Liver (tissue), 9 donors: Measurements from ENCODE around the gene KTN1. TPM values are rescaled to one million over a fixed set of nuclear protein-coding genes. Genes with fewer than 3 reads are reported as not detected.

Experiments used
- DNase-seq: peaks from one replicate; pipeline ENCODE4 v3.0.0-alpha.2; 2017; ENCODE audit warnings: low spot score
- H3K27ac ChIP-seq, 2 donors: one replicate each; pipeline ENCODE4 v1.7.0; 2013; ENCODE audit warnings: inconsistent platforms in 2 of 2, low read length in 2 of 2, control low read depth in 1 of 2, low read depth in 1 of 2, mild to moderate bottlenecking in 1 of 2
- H3K27me3 ChIP-seq, 4 donors: one replicate each; pipeline versions ENCODE4 v1.6.1 to v1.7.0; 2013; ENCODE audit warnings: low read length in 3 of 4, inconsistent platforms in 1 of 4, mild to moderate bottlenecking in 1 of 4, moderate library complexity in 1 of 4; ENCODE audit not compliant: control insufficient read depth in 4 of 4, insufficient read depth in 4 of 4
- H3K36me3 ChIP-seq, 4 donors: one replicate each; pipeline versions ENCODE4 v1.6.1 to v1.7.0; 2013; ENCODE audit warnings: low read length in 3 of 4, mild to moderate bottlenecking in 3 of 4, low read depth in 1 of 4, moderate library complexity in 1 of 4; ENCODE audit not compliant: control insufficient read depth in 4 of 4, insufficient read depth in 3 of 4
- H3K4me1 ChIP-seq, 4 donors: one replicate each; pipeline versions ENCODE4 v1.6.1 to v1.7.0; 2013; ENCODE audit warnings: low read length in 3 of 4, mild to moderate bottlenecking in 3 of 4, moderate library complexity in 1 of 4; ENCODE audit not compliant: control insufficient read depth in 4 of 4, insufficient read depth in 4 of 4
- H3K4me3 ChIP-seq, 3 donors: one replicate each; pipeline versions ENCODE4 v1.6.1 to v1.7.0; 2013; ENCODE audit warnings: low read length in 3 of 3, control low read depth in 1 of 3, low read depth in 1 of 3, mild to moderate bottlenecking in 1 of 3
- H3K9ac ChIP-seq, 2 donors: one replicate each; pipeline ENCODE4 v1.7.0; 2013; ENCODE audit warnings: low read length in 2 of 2, mild to moderate bottlenecking in 2 of 2, moderate library complexity in 2 of 2, control low read depth in 1 of 2, low read depth in 1 of 2
- H3K9me3 ChIP-seq, 4 donors: one replicate each; pipeline versions ENCODE4 v1.6.1 to v1.7.0; 2013; ENCODE audit warnings: low read length in 3 of 4; ENCODE audit not compliant: control insufficient read depth in 4 of 4
- EGR1 ChIP-seq, 2 donors: IDR thresholded peaks; 2 replicates each; pipeline ENCODE4 v1.6.1; 2016 to 2018; ENCODE audit warnings: antibody characterized with exemption in 2 of 2, low read depth in 2 of 2
- FOXA1 ChIP-seq: IDR thresholded peaks from 2 replicates; pipeline ENCODE4 v1.6.1; 2016; ENCODE audit warnings: antibody characterized with exemption
- GABPA ChIP-seq, 2 donors: IDR thresholded peaks in 1 of 2; conservative IDR thresholded peaks in 1 of 2; 2 replicates each; pipeline ENCODE4 v1.6.1; 2016; ENCODE audit warnings: antibody characterized with exemption in 2 of 2, mild to moderate bottlenecking in 1 of 2, moderate library complexity in 1 of 2
- HNF4A ChIP-seq, 2 donors: conservative IDR thresholded peaks; 2 replicates each; pipeline ENCODE4 v1.6.1; 2016; ENCODE audit warnings: antibody characterized with exemption in 2 of 2, mild to moderate bottlenecking in 2 of 2
- HNF4G ChIP-seq: IDR thresholded peaks from 2 replicates; pipeline ENCODE4 v1.6.1; 2016; ENCODE audit warnings: antibody characterized with exemption
- NR2F2 ChIP-seq: IDR thresholded peaks from 2 replicates; pipeline ENCODE4 v1.6.1; 2016; ENCODE audit warnings: antibody characterized with exemption
- RAD21 ChIP-seq, 2 donors: IDR thresholded peaks; 2 replicates each; pipeline ENCODE4 v1.6.1; 2016; ENCODE audit warnings: antibody characterized with exemption in 2 of 2, mild to moderate bottlenecking in 2 of 2
- RXRA ChIP-seq, 2 donors: IDR thresholded peaks; 2 replicates each; pipeline ENCODE4 v1.6.1; 2017 to 2018; ENCODE audit warnings: antibody characterized with exemption in 2 of 2, mild to moderate bottlenecking in 1 of 2
- TAF1 ChIP-seq: conservative IDR thresholded peaks from 2 replicates; pipeline ENCODE4 v1.6.1; 2016; ENCODE audit warnings: antibody characterized with exemption, mild to moderate bottlenecking
- YY1 ChIP-seq: IDR thresholded peaks from 2 replicates; pipeline ENCODE4 v1.6.1; 2016; ENCODE audit warnings: antibody characterized with exemption, mild to moderate bottlenecking
- WGBS: extraction: QIAGEN DNeasy Blood & Tissue Kit; methylation state at CpG from one replicate; pipeline ENCODE4 v1.1.7; 2013; 5-methylcytosine and 5-hydroxymethylcytosine counted together
- polyA plus RNA-seq, 2 donors: library from polyadenylated mRNA; stranded (reverse) in 1 of 2; unstranded in 1 of 2; fragments of 200-250 nt in 1 of 2; fragments of >200 nt in 1 of 2; fragmentation: Nextera tagmentation in 1 of 2; extraction: Ambion mirVana in 1 of 2; gene quantifications; one replicate each; pipeline versions ENCODE4 v1.2.1 to v1.2.3, GENCODE V29; 2013 to 2015
- total RNA-seq, 2 donors: library from RNA; depleted of rRNA; stranded (reverse); fragments of >200 nt; gene quantifications; one replicate each; pipeline ENCODE4 v1.2.3, GENCODE V29; 2014
- TF ChIP-seq, protein P1 (sequence below): IDR thresholded peaks from 2 replicates; pipeline ENCODE4 v1.6.1; 2016; ENCODE audit warnings: antibody characterized with exemption
- TF ChIP-seq, protein P2 (sequence below): IDR thresholded peaks from 2 replicates; pipeline ENCODE4 v1.6.1; 2016; ENCODE audit warnings: antibody characterized with exemption
- TF ChIP-seq, protein P3 (sequence below): IDR thresholded peaks from 2 replicates; pipeline ENCODE4 v1.6.1; 2016; ENCODE audit warnings: antibody characterized with exemption
- TF ChIP-seq, protein P4 (sequence below): fragments of 150-350 bp; IDR thresholded peaks from 2 replicates; pipeline ENCODE4 v1.5.1; 2017; ENCODE audit warnings: improper control_type of control experiment, low read depth, low read length; ENCODE audit not compliant: missing input control
- donor health status: healthy.
- donor health status: healthy.
- donor health status: healthy.
- donor health status: healthy.
- donor health status: healthy.

KTN1 gene
- total and polyA plus RNA-seq, 4 donors, result 34.9 to 141 (median 59.6) TPM

DNA sequence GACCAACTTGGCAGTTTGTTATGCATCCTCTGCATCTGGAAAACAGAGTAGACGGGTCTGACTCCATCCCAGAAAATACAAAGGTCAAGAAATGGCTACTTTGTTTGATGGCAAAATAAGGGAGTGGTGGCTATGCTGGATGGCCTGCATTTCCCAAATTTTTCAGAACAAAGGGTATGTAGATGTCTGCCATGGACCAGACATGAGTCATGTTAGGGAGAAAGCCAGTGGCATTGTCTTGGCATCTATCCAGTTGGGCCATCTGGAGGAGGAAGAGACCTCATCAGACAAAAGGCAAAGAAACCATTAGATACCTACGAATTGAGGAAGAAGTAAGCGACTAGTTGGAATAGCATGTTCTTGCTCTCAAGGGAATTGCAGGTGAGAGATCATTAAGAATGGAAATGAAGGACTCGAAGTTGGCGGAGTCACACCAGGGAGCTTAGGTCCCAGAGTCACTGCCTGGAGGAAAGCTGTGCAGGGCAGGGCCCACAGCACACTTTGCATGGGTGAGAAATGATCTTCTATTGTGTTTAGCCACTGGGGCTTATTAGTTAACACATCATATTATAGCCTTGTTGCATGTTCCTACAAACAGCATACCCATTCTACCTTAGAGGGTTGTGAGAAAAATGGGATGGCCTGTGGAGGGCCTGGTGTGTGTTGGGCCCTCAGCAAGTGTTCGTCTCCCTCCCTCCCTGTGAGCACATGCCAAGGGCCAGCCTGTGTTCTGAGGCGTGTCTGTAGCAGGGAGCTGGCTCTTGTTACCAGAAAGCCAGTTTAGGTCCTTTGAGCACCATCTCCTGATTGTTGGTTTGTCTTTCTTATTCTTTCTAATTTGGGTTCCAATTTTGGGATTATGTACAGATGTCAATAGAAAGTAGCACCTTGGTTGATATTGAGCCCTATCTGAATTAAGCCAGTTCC, 119.4 kb downstream of the KTN1 start (continued):
- TF ChIP-seq EGR1 (IDR thresholded peaks at IDR 0.05; ENCODE audit: low read depth in 2 of 2), result no peak
- TF ChIP-seq, protein P1, sequence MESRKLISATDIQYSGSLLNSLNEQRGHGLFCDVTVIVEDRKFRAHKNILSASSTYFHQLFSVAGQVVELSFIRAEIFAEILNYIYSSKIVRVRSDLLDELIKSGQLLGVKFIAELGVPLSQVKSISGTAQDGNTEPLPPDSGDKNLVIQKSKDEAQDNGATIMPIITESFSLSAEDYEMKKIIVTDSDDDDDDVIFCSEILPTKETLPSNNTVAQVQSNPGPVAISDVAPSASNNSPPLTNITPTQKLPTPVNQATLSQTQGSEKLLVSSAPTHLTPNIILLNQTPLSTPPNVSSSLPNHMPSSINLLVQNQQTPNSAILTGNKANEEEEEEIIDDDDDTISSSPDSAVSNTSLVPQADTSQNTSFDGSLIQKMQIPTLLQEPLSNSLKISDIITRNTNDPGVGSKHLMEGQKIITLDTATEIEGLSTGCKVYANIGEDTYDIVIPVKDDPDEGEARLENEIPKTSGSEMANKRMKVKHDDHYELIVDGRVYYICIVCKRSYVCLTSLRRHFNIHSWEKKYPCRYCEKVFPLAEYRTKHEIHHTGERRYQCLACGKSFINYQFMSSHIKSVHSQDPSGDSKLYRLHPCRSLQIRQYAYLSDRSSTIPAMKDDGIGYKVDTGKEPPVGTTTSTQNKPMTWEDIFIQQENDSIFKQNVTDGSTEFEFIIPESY, result no peak
- TF ChIP-seq HNF4A (conservative IDR thresholded peaks at IDR 0.05), result no peak
- no peak for TF ChIP-seq YY1

DNA sequence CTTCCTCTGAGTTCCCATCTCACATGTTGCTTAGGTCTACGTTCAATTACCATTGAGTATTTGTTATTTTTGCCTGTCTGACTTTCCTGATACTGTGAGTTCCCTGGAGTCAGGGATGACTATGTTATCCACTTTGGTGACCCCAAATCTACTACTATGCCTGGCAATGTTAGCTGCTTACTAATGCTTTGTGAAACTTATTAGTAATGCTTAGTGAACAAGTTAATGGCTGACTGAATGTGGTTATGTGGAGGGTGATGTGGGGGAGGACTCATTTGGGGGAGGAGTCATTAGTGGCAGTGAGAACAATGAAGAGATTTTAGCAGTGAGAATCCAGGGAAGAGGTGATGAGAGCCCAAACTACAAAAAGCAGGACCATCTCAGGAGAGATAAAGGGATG, 121.6 kb downstream of the KTN1 start:
- TF ChIP-seq TAF1, result no peak
- TF ChIP-seq RXRA (IDR thresholded peaks at IDR 0.05), result no peak
- TF ChIP-seq FOXA1, result no peak
- TF ChIP-seq RAD21 (IDR thresholded peaks at IDR 0.05), result no peak
- TF ChIP-seq NR2F2, result no peak
- TF ChIP-seq, protein P2, sequence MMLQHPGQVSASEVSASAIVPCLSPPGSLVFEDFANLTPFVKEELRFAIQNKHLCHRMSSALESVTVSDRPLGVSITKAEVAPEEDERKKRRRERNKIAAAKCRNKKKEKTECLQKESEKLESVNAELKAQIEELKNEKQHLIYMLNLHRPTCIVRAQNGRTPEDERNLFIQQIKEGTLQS, result no peak
- no peak for TF ChIP-seq GABPA (IDR thresholded peaks at IDR 0.05 in 1 of 2, conservative IDR thresholded peaks at IDR 0.05 in 1 of 2)
- TF ChIP-seq, protein P3, sequence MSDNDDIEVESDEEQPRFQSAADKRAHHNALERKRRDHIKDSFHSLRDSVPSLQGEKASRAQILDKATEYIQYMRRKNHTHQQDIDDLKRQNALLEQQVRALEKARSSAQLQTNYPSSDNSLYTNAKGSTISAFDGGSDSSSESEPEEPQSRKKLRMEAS, result no peak
- TF ChIP-seq HNF4G, result no peak
- TF ChIP-seq, protein P1, result no peak
- TF ChIP-seq, protein P4, sequence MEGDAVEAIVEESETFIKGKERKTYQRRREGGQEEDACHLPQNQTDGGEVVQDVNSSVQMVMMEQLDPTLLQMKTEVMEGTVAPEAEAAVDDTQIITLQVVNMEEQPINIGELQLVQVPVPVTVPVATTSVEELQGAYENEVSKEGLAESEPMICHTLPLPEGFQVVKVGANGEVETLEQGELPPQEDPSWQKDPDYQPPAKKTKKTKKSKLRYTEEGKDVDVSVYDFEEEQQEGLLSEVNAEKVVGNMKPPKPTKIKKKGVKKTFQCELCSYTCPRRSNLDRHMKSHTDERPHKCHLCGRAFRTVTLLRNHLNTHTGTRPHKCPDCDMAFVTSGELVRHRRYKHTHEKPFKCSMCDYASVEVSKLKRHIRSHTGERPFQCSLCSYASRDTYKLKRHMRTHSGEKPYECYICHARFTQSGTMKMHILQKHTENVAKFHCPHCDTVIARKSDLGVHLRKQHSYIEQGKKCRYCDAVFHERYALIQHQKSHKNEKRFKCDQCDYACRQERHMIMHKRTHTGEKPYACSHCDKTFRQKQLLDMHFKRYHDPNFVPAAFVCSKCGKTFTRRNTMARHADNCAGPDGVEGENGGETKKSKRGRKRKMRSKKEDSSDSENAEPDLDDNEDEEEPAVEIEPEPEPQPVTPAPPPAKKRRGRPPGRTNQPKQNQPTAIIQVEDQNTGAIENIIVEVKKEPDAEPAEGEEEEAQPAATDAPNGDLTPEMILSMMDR, result no peak
- H3K9ac ChIP-seq, result no peak overlapping the region
- H3K4me1 ChIP-seq, result no peaks in the 10 kb centered on the region
- H3K4me3 ChIP-seq, result no peak overlapping the region
- H3K36me3 ChIP-seq, result no peaks in the 10 kb centered on the region
- no peaks in the 10 kb centered on the region for H3K27me3 ChIP-seq
- H3K27ac ChIP-seq, result no peak overlapping the region
- DNase-seq, result no peak
- H3K9me3 ChIP-seq, result no peaks in the 10 kb centered on the region
- 97% methylated on average over 1 of the region's 1 CpG for WGBS
